NCI-H1694 (cell line): ENCODE data around the gene FBXL5.

Experiments used
- DNase-seq: peaks from one replicate; lab custom pipeline; 2025; lab: John Stamatoyannopoulos, UW

Gene FBXL5

GRCh38 chr4:15676899-15677298 is 21.7 kb upstream of the FBXL5 start:
- DNase-seq = no peak

GRCh38 chr4:15676039-15676438 is 20.9 kb upstream of the FBXL5 start:
- no peak for DNase-seq

- no peak for DNase-seq
Measured at GRCh38 chr4:15675356-15675755, 20.2 kb upstream of the FBXL5 start.

- no peak for DNase-seq
Measured at GRCh38 chr4:15674926-15675325, 19.8 kb upstream of the FBXL5 start.

GRCh38 chr4:15674046-15674445 is 18.9 kb upstream of the FBXL5 start:
- no peak for DNase-seq

- DNase-seq = no peak
Measured at GRCh38 chr4:15673337-15673736, 18.2 kb upstream of the FBXL5 start.

- no peak for DNase-seq
Measured at GRCh38 chr4:15672101-15672500, 16.9 kb upstream of the FBXL5 start.

- no peak for DNase-seq
Measured at GRCh38 chr4:15670576-15670975, 15.4 kb upstream of the FBXL5 start.

GRCh38 chr4:15668566-15669435 is 13.6 kb upstream of the FBXL5 start:
- no peak for DNase-seq

GRCh38 chr4:15667006-15667405 is 11.8 kb upstream of the FBXL5 start:
- DNase-seq = no peak

GRCh38 chr4:15665753-15666365 is 10.7 kb upstream of the FBXL5 start:
- DNase-seq = no peak

- DNase-seq = no peak
Measured at GRCh38 chr4:15659768-15660570, 4.8 kb upstream of the FBXL5 start.

- DNase-seq = no peak
Measured at GRCh38 chr4:15658781-15659180, 3.6 kb upstream of the FBXL5 start.

- no peak for DNase-seq
Measured at GRCh38 chr4:15658136-15658770, 3.1 kb upstream of the FBXL5 start.

GRCh38 chr4:15657366-15657765 is 2.2 kb upstream of the FBXL5 start:
- no peak for DNase-seq

GRCh38 chr4:15656038-15656470 is 897 bp upstream of the FBXL5 start:
- no peak for DNase-seq

- no peak for DNase-seq
Measured at GRCh38 chr4:15654593-15655222, 449 bp downstream of the FBXL5 start.

GRCh38 chr4:15653864-15654592 is 1.1 kb downstream of the FBXL5 start:
- DNase-seq = no peak

- DNase-seq = no peak
Measured at GRCh38 chr4:15653420-15653819, 1.7 kb downstream of the FBXL5 start.

- DNase-seq = no peak
Measured at GRCh38 chr4:15652841-15653240, 2.3 kb downstream of the FBXL5 start.

- DNase-seq = no peak
Measured at GRCh38 chr4:15652191-15652590, 3.0 kb downstream of the FBXL5 start.
